Osteocyte (in vitro differentiated cells): Measurements from ENCODE around the gene BICD1. TPM values are rescaled to one million over a fixed set of nuclear protein-coding genes. Genes with fewer than 3 reads are reported as not detected.
A peak's percentile ranks its signal among the peaks of the same experiment; 100 is the strongest.

ENCODE experiments used
- DNase-seq: peaks from one replicate; pipeline ENCODE4 v3.0.0; 2021; ENCODE audit warnings: mixed read lengths; ENCODE audit not compliant: unreplicated experiment; ENCODE audit errors: extremely low spot score
- H3K27ac Mint-ChIP-seq: one replicate; pipeline ENCODE4 v1.8.0; 2021; ENCODE audit warnings: mild to moderate bottlenecking, mixed read lengths; ENCODE audit not compliant: unreplicated experiment
- H3K27me3 Mint-ChIP-seq: one replicate; pipeline ENCODE4 v1.8.0; 2021; ENCODE audit warnings: mixed read lengths; ENCODE audit not compliant: unreplicated experiment
- H3K36me3 Mint-ChIP-seq: one replicate; pipeline ENCODE4 v1.8.0; 2021; ENCODE audit warnings: mixed read lengths; ENCODE audit not compliant: unreplicated experiment
- H3K4me1 Mint-ChIP-seq: one replicate; pipeline ENCODE4 v1.8.0; 2021; ENCODE audit warnings: mixed read lengths; ENCODE audit not compliant: unreplicated experiment
- H3K4me3 Mint-ChIP-seq: one replicate; pipeline ENCODE4 v1.8.0; 2021; ENCODE audit warnings: mild to moderate bottlenecking, moderate library complexity, mixed read lengths; ENCODE audit not compliant: unreplicated experiment
- H3K9me3 Mint-ChIP-seq: one replicate; pipeline ENCODE4 v1.8.0; 2021; ENCODE audit warnings: mixed read lengths; ENCODE audit not compliant: unreplicated experiment
- total RNA-seq: library from RNA; stranded (reverse); gene quantifications from 2 replicates; pipeline ENCODE4 v1.2.1, GENCODE V29; 2021
- TF ChIP-seq, protein P1 (sequence below): fragments of 200-600 bp; sonication (generic); IDR thresholded peaks from 2 replicates; pipeline ENCODE4 v1.5.0; 2021; ENCODE audit warnings: antibody characterized with exemption, mild to moderate bottlenecking, moderate library complexity

The BICD1 gene
- total RNA-seq, 1 donor from 2014 or later, result 47.6 TPM

- TF ChIP-seq, protein P1, sequence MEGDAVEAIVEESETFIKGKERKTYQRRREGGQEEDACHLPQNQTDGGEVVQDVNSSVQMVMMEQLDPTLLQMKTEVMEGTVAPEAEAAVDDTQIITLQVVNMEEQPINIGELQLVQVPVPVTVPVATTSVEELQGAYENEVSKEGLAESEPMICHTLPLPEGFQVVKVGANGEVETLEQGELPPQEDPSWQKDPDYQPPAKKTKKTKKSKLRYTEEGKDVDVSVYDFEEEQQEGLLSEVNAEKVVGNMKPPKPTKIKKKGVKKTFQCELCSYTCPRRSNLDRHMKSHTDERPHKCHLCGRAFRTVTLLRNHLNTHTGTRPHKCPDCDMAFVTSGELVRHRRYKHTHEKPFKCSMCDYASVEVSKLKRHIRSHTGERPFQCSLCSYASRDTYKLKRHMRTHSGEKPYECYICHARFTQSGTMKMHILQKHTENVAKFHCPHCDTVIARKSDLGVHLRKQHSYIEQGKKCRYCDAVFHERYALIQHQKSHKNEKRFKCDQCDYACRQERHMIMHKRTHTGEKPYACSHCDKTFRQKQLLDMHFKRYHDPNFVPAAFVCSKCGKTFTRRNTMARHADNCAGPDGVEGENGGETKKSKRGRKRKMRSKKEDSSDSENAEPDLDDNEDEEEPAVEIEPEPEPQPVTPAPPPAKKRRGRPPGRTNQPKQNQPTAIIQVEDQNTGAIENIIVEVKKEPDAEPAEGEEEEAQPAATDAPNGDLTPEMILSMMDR, result no peak
- peaks cover 12% of the 10 kb centered on the region for H3K36me3 Mint-ChIP-seq
- H3K9me3 Mint-ChIP-seq, result no peaks in the 10 kb centered on the region
- no peaks in the 10 kb centered on the region for H3K27me3 Mint-ChIP-seq
- peak overlapping the region; percentile 97 for H3K27ac Mint-ChIP-seq
- peak; percentile 87 for DNase-seq
- H3K4me1 Mint-ChIP-seq, result peaks cover 42% of the 10 kb centered on the region
- peak overlapping the region; percentile 12 for H3K4me3 Mint-ChIP-seq
Observed at GRCh38 chr12:32115404-32116104, 8.9 kb downstream of the BICD1 start.

GRCh38 chr12:32116897-32117296 is 10.2 kb downstream of the BICD1 start:
- Mint-ChIP-seq H3K9me3 (no peaks in the 10 kb centered on the region), H3K27me3 (no peaks in the 10 kb centered on the region), H3K27ac (peak overlapping the region; percentile 97), H3K36me3 (peaks cover 12% of the 10 kb centered on the region), H3K4me1 (peaks cover 39% of the 10 kb centered on the region), H3K4me3 (no peak overlapping the region)
- no peak for DNase-seq
- TF ChIP-seq, protein P1, result no peak

GRCh38 chr12:32117316-32117715 is 10.7 kb downstream of the BICD1 start:
- H3K36me3 Mint-ChIP-seq, result peaks cover 9% of the 10 kb centered on the region
- no peaks in the 10 kb centered on the region for H3K27me3 Mint-ChIP-seq
- peak overlapping the region; percentile 97 for H3K27ac Mint-ChIP-seq
- no peak overlapping the region for H3K4me3 Mint-ChIP-seq
- no peaks in the 10 kb centered on the region for H3K9me3 Mint-ChIP-seq
- peaks cover 39% of the 10 kb centered on the region for H3K4me1 Mint-ChIP-seq
- no peak for DNase-seq
- TF ChIP-seq, protein P1, result no peak

DNA sequence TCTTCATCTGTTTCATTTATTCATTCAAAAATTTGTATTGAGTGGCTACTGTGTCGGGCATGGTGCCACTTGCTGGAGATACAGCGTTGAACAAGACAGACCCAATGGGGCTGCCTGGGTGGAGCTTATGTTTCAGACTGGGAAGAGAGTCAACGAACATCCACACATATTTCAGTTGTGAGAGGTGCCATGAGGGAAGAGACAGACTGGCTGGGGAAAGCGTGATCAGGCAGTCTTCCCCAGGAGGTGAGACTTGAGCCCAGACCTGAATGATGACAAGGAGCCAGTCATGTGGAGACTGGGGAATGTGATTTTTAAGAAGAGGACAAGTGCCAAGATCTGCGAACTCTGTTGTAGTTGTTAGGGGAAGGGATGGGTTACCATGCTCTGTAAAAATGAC is 12.2 kb downstream of the BICD1 start:
- TF ChIP-seq, protein P1, result no peak
- no peaks in the 10 kb centered on the region for H3K27me3 Mint-ChIP-seq
- no peak for DNase-seq
- no peaks in the 10 kb centered on the region for H3K9me3 Mint-ChIP-seq
- H3K36me3 Mint-ChIP-seq, result peaks cover 3% of the 10 kb centered on the region
- no peak overlapping the region for H3K4me3 Mint-ChIP-seq
- H3K27ac Mint-ChIP-seq, result peak overlapping the region; percentile 23
- peaks cover 39% of the 10 kb centered on the region for H3K4me1 Mint-ChIP-seq

GRCh38 chr12:32120419-32120818 is 13.8 kb downstream of the BICD1 start:
- DNase-seq, result no peak
- Mint-ChIP-seq H3K9me3 (no peaks in the 10 kb centered on the region), H3K36me3 (peaks cover 3% of the 10 kb centered on the region), H3K27me3 (no peaks in the 10 kb centered on the region), H3K4me1 (peaks cover 32% of the 10 kb centered on the region), H3K27ac (peak overlapping the region; percentile 6), H3K4me3 (no peak overlapping the region)
- TF ChIP-seq, protein P1, result no peak
